ENCODE results near the gene NFX1.

- TF ChIP-seq CREB1 (IDR thresholded peaks at IDR 0.05) (no peak), CREB1 (CRISPR knock-in tag; IDR thresholded peaks at IDR 0.05) (no peak), THRA (IDR thresholded peaks at IDR 0.05) (no peak), NR3C1 (CRISPR knock-in tag; IDR thresholded peaks at IDR 0.05) (no peak), HMG20B (CRISPR knock-in tag; IDR thresholded peaks at IDR 0.05) (no peak), SRF (CRISPR knock-in tag; IDR thresholded peaks at IDR 0.05) (no peak), FOSL1 (tag; conservative IDR thresholded peaks at IDR 0.05) (no peak), RAD51 (IDR thresholded peaks at IDR 0.05; ENCODE audit: borderline replicate concordance, low read depth) (no peak), CTCF (IDR thresholded peaks at IDR 0.05 in 2 of 3, conservative IDR thresholded peaks at IDR 0.05 in 1 of 3; ENCODE audit: insufficient read depth in 2 of 3, low read depth in 1 of 3, low read length in 3 of 3) (no peak), YY1 (IDR thresholded peaks at IDR 0.05; ENCODE audit: borderline replicate concordance in 1 of 3, control insufficient read depth in 1 of 3, extremely low read depth in 1 of 3, insufficient read depth in 3 of 3, insufficient read length in 1 of 3, insufficient replicate concordance in 2 of 3, low read depth in 1 of 3, low read length in 2 of 3) (no peak)
These were observed 16.4 kb upstream of the NFX1 start for GRCh38 chr9:33273972-33274328.

All from K562 (cell line).